K562 (cell line): ENCODE results near the gene UBA1. TPM values are rescaled to one million over a fixed set of nuclear protein-coding genes. Genes with fewer than 3 reads are reported as not detected.

Experiments used
- BCL6 ChIP-seq: fragments of 250-450 bp; sonication (Bioruptor Pico); IDR thresholded peaks from 2 replicates; pipeline ENCODE4 v1.4.0; 2020
- FOXM1 ChIP-seq, 2 experiments: fragments of 450-650 bp in 1 of 2; sonication (generic) in 1 of 2; formaldehyde crosslinking in 1 of 2; IDR thresholded peaks; 2 replicates each; pipeline versions ENCODE4 v1.6.1 to v1.9.0; 2017 to 2022; ENCODE audit warnings: low read depth in 2 of 2, mild to moderate bottlenecking in 2 of 2, missing genetic modification reagents in 1 of 2, moderate library complexity in 1 of 2
- GABPA ChIP-seq: fragments of 200-800 bp; sonication (Bioruptor generic); conservative IDR thresholded peaks from 2 replicates; pipeline ENCODE4 v1.6.1; 2016; ENCODE audit warnings: low read depth, missing genetic modification characterization, missing compliant biosample characterization
- GATAD2B ChIP-seq: fragments of 450-650 bp; IDR thresholded peaks from 2 replicates; pipeline ENCODE4 v1.6.1; 2017; ENCODE audit warnings: mild to moderate bottlenecking, borderline replicate concordance
- HDAC1 ChIP-seq, 2 experiments: fragments of 450-650 bp; IDR thresholded peaks; 2 replicates each; pipeline ENCODE4 v1.6.1; 2016 to 2017; ENCODE audit warnings: inconsistent platforms in 1 of 2, mild to moderate bottlenecking in 1 of 2, moderate library complexity in 1 of 2
- HDAC2 ChIP-seq: fragments of 450-650 bp; IDR thresholded peaks from 2 replicates; pipeline ENCODE4 v1.6.1; 2016; ENCODE audit warnings: mild to moderate bottlenecking
- HNRNPUL1 ChIP-seq: fragments of 200-400 bp; formaldehyde crosslinking; IDR thresholded peaks from 2 replicates; pipeline ENCODE4 v1.6.1; 2017; ENCODE audit warnings: low read length
- MAFK ChIP-seq: IDR thresholded peaks from 2 replicates; pipeline ENCODE4 v1.6.1; 2011; ENCODE audit warnings: low read length, improper control_type of control experiment
- NCOR1 ChIP-seq: fragments of 450-650 bp; IDR thresholded peaks from 2 replicates; pipeline ENCODE4 v1.6.1; 2016; ENCODE audit warnings: mild to moderate bottlenecking, moderate library complexity
- NONO ChIP-seq, 2 experiments: fragments of 200-400 bp in 1 of 2; fragments of 450-650 bp in 1 of 2; formaldehyde crosslinking in 1 of 2; IDR thresholded peaks; 2 replicates each; pipeline ENCODE4 v1.6.1; 2017; ENCODE audit warnings: low read depth in 2 of 2, mild to moderate bottlenecking in 2 of 2, moderate library complexity in 2 of 2, low read length in 1 of 2
- NR0B1 ChIP-seq: fragments of 450-650 bp; IDR thresholded peaks from one replicate; pipeline ENCODE4 v1.6.1; 2018; ENCODE audit warnings: mild to moderate bottlenecking, moderate library complexity; ENCODE audit not compliant: partially characterized antibody
- PCBP2 ChIP-seq: fragments of 200-400 bp; formaldehyde crosslinking; IDR thresholded peaks from 2 replicates; pipeline ENCODE4 v1.6.1; 2018; ENCODE audit warnings: low read length, low read depth, mild to moderate bottlenecking, moderate library complexity; ENCODE audit not compliant: poor library complexity, severe bottlenecking
- PTTG1 ChIP-seq: fragments of 450-650 bp; IDR thresholded peaks from 2 replicates; pipeline ENCODE4 v1.6.1; 2016; ENCODE audit warnings: low read depth, mild to moderate bottlenecking, missing genetic modification characterization, missing compliant biosample characterization
- PYGO2 ChIP-seq: fragments of 450-650 bp; IDR thresholded peaks from 2 replicates; pipeline ENCODE4 v1.6.1; 2016; ENCODE audit warnings: mild to moderate bottlenecking, missing genetic modification characterization, moderate library complexity, missing compliant biosample characterization
- SMAD4 ChIP-seq: fragments of 250-450 bp; sonication (Bioruptor Pico); conservative IDR thresholded peaks from 2 replicates; pipeline ENCODE4 v1.8.0; 2021; ENCODE audit warnings: inconsistent platforms, mild to moderate bottlenecking, moderate library complexity
- SNIP1 ChIP-seq: fragments of 450-650 bp; IDR thresholded peaks from 2 replicates; pipeline ENCODE4 v1.7.1; 2017; ENCODE audit warnings: low read depth, mild to moderate bottlenecking
- TAF7 ChIP-seq: fragments of 450-650 bp; IDR thresholded peaks from 2 replicates; pipeline ENCODE4 v1.6.1; 2016; ENCODE audit warnings: missing genetic modification characterization, missing compliant biosample characterization
- U2AF1 ChIP-seq: fragments of 200-400 bp; formaldehyde crosslinking; optimal IDR thresholded peaks from 2 replicates; pipeline ENCODE3; 2017; ENCODE audit warnings: mild to moderate bottlenecking, low read depth, low read length, moderate library complexity
- XRCC5 ChIP-seq: fragments of 200-400 bp; formaldehyde crosslinking; IDR thresholded peaks from 2 replicates; pipeline ENCODE4 v1.6.1; 2017; ENCODE audit warnings: low read depth, mild to moderate bottlenecking, low read length
- ZBTB9 ChIP-seq: fragments of 450-650 bp; formaldehyde crosslinking; IDR thresholded peaks from 2 replicates; pipeline ENCODE4 v1.4.0; 2020; ENCODE audit warnings: mild to moderate bottlenecking, moderate library complexity
- ZNF143 ChIP-seq: sonication (generic); formaldehyde crosslinking; IDR thresholded peaks from 2 replicates; pipeline ENCODE4 v1.9.0; 2022; ENCODE audit warnings: mild to moderate bottlenecking, missing genetic modification reagents
- ZNF197 ChIP-seq: fragments of 200-800 bp; sonication (Bioruptor generic); IDR thresholded peaks from 2 replicates; pipeline ENCODE4 v1.6.1; 2016; ENCODE audit warnings: low read depth, missing genetic modification characterization, missing compliant biosample characterization
- ZNF76 ChIP-seq: fragments of 250-450 bp; sonication (Bioruptor Pico); IDR thresholded peaks from 2 replicates; pipeline ENCODE4 v1.4.0; 2020; ENCODE audit warnings: mild to moderate bottlenecking, moderate library complexity, borderline replicate concordance
- polyA plus RNA-seq, 8 experiments: library from polyadenylated mRNA; depleted of rRNA in 4 of 8; stranded (reverse) in 5 of 8; unstranded in 3 of 8; fragments of >200 nt; fragmentation: Nextera tagmentation in 2 of 8; fragmentation: Illumina TruSeq in 1 of 8; extraction: Ambion mirVana in 2 of 8; extraction: Trizol in 1 of 8; gene quantifications; 2 replicates each; pipeline versions ENCODE4 v1.2.1 to v1.2.3, GENCODE V29; 2011 to 2014; ENCODE audit warnings: inconsistent platforms in 1 of 8, missing spikeins in 1 of 8
- total RNA-seq, 7 experiments: library from RNA; depleted of rRNA in 6 of 7; stranded (reverse); fragments of >200 nt in 6 of 7; fragmentation: Illumina TruSeq in 2 of 7; extraction: Trizol in 2 of 7; gene quantifications; 2 replicates each; pipeline versions ENCODE4 v1.2.1 to v1.2.3, GENCODE V29; 2011 to 2021; ENCODE audit warnings: low replicate concordance in 1 of 7
- TF ChIP-seq, protein P1 (sequence below): sonication (generic); formaldehyde crosslinking; IDR thresholded peaks from 2 replicates; pipeline ENCODE4 v1.9.0; 2022; ENCODE audit warnings: mild to moderate bottlenecking, missing genetic modification reagents
- TF ChIP-seq, protein P2 (sequence below): sonication (generic); formaldehyde crosslinking; IDR thresholded peaks from 2 replicates; pipeline ENCODE4 v1.8.1; 2023; ENCODE audit warnings: mild to moderate bottlenecking, missing genetic modification reagents

UBA1 gene
- total and polyA plus RNA-seq, 9 of the 15 experiments (the other 6 are each of a cell fraction or from before 2014, with no cell fraction given) = 32.0 to 174 (median 93.6) TPM

DNA sequence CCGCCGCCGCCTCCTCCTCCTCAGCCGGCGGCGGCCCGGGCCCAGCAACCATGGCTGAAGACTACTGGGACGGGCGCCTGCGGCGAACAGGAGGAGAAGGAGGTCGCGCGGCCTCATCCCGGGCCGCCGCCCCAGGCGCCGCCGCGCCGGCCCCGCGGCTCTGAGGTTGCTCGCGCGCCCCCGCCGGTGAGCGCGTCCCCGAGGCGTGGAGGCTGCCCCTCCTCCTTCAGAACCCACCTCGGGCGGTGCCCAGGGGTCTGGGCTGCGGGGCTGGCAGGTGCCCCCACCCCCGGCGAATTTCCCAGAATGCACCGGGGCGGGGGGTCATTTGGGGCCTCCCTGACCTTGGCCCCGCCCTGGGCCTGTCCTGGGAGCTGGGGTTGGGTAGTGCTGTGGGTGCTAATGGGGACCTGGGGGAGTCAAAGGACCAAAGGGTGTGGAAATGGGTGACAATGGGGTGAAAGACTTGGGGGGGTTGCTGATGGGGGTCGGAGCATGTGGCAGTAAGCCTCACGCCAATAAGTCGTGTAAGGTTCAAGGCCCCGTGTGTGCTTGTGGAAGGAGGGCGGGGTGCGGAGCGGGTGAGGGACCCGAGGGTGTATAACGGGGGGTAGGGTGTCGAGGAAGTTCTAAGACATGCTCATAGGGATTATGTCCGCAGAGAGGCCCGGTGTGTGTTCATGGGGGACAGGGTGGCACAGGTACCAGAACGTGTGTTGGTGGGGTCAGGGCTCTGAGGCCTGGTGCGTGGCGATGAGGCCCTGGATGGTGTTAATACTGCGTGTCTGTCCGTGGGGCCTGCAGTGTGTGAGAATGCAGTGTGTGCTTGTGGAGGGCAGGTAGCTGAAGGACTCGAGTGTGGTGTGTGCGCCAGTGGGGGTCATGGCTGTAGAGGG is 25.5 kb downstream of the UBA1 start (continued):
- TF ChIP-seq ZBTB9 = no peak
- peak; percentile 76 for TF ChIP-seq ZNF143
- no peak for TF ChIP-seq U2AF1
- TF ChIP-seq GATAD2B = 0 out of 2 replicates have a peak, but pooled peaks have one; percentile 68
- no peak for TF ChIP-seq SMAD4 (CRISPR knock-in tag)
- no peak for TF ChIP-seq TAF7 (tag)
- no peak for TF ChIP-seq ZNF197 (CRISPR knock-in tag)
- TF ChIP-seq PYGO2 (tag) = no peak
- TF ChIP-seq NR0B1 = no peak
- 0 out of 2 replicates have a peak, but pooled peaks have one; percentile 14 for TF ChIP-seq XRCC5
- TF ChIP-seq ZNF76 = peak; percentile 50; the same call in 1 of the 2 replicates
- TF ChIP-seq HDAC1 (IDR thresholded peaks at IDR 0.05) = no peak
- no peak for TF ChIP-seq FOXM1 (IDR thresholded peaks at IDR 0.05; ENCODE audit: low read depth)
- no peak for TF ChIP-seq FOXM1 (CRISPR knock-in tag; IDR thresholded peaks at IDR 0.05; ENCODE audit: low read depth)
- TF ChIP-seq SNIP1 = no peak
- TF ChIP-seq NCOR1 = no peak
- TF ChIP-seq NONO (IDR thresholded peaks at IDR 0.05; ENCODE audit: low read depth in 2 of 2, low read length in 1 of 2) = no peak; a peak in 1 of 4 replicates
- no peak for TF ChIP-seq PTTG1
- no peak for TF ChIP-seq HDAC2
- TF ChIP-seq GABPA (tag) = no peak
- no peak for TF ChIP-seq MAFK
- TF ChIP-seq BCL6 (CRISPR knock-in tag) = no peak
- TF ChIP-seq, protein P1, sequence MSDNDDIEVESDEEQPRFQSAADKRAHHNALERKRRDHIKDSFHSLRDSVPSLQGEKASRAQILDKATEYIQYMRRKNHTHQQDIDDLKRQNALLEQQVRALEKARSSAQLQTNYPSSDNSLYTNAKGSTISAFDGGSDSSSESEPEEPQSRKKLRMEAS = no peak
- no peak for TF ChIP-seq PCBP2
- no peak for TF ChIP-seq HNRNPUL1
- TF ChIP-seq, protein P2, sequence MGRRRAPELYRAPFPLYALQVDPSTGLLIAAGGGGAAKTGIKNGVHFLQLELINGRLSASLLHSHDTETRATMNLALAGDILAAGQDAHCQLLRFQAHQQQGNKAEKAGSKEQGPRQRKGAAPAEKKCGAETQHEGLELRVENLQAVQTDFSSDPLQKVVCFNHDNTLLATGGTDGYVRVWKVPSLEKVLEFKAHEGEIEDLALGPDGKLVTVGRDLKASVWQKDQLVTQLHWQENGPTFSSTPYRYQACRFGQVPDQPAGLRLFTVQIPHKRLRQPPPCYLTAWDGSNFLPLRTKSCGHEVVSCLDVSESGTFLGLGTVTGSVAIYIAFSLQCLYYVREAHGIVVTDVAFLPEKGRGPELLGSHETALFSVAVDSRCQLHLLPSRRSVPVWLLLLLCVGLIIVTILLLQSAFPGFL (CRISPR knock-in tag) = no peak
